ENCODE measurements around the gene RMC1.

The RMC1 gene

DNA sequence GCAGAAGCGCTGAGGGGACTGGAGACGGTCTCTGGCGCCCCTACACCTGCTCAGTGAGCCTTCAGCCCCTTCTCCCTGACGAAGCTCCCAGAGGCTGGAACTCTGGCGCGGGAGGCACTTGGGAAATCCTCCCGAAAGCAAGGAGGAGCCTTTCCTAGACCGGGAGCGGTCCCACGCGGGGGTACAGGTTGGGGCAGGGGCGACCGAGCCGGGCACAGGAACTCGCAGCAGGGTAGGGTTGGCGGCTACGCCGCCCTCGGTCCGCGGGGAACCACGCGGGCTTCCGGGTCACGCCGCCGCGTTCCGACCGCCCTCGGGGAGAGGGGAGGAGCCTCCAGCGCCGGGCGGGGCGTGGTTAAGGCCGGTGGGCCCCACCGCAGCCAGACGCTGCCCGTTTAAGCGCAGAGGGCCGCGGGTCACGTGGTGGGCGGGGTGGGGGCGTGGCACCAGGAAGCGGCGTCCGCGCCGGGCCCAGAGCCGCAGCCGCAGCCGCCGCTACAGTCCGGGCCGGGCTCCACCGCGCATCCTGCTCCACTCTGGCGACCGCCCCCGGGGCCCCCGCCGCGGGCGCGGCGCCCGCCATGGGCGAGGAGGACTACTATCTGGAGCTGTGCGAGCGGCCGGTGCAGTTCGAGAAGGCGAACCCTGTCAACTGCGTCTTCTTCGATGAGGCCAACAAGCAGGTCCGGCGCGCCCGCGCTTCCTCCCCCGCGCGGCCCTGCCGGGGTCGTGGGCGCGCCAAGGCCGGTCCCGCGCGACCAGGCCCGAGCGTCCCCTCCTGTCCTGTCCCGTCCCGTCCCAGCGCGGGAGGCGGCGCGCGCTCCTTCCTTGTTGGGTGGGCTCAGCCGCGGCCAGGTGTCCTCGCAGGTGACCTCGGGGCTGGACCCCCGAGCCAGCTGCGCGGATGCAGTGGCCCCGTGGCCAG is at the start of gene RMC1:
Gene RMC1, plus strand, starts transcription at position 474 of the 925 bp plus-strand sequence. Its CDS starts 108 bp downstream, at position 582.
- H3K27ac ChIP-seq: peak within 1 kb of the TSS; percentile 83
- POLR2A ChIA-PET (ENCODE audit: low non-redundant PET): interaction anchor here (0.7 kb wide), 1 partner anchor 16 kb away, joined by 3 read pairs; no protein-coding TSS in a partner anchor
- CTCF ChIA-PET: interaction anchor here (0.5 kb wide), 1 partner anchor 62 kb away, joined by 3 read pairs; no protein-coding TSS in a partner anchor
- TF ChIP-seq, protein P1, sequence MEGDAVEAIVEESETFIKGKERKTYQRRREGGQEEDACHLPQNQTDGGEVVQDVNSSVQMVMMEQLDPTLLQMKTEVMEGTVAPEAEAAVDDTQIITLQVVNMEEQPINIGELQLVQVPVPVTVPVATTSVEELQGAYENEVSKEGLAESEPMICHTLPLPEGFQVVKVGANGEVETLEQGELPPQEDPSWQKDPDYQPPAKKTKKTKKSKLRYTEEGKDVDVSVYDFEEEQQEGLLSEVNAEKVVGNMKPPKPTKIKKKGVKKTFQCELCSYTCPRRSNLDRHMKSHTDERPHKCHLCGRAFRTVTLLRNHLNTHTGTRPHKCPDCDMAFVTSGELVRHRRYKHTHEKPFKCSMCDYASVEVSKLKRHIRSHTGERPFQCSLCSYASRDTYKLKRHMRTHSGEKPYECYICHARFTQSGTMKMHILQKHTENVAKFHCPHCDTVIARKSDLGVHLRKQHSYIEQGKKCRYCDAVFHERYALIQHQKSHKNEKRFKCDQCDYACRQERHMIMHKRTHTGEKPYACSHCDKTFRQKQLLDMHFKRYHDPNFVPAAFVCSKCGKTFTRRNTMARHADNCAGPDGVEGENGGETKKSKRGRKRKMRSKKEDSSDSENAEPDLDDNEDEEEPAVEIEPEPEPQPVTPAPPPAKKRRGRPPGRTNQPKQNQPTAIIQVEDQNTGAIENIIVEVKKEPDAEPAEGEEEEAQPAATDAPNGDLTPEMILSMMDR (conservative IDR thresholded peaks at IDR 0.05; ENCODE audit: low read depth): no peak; the same call in 1 of the 2 replicates
- peak; percentile 87 for DNase-seq (ENCODE audit: low spot score)

DNA sequence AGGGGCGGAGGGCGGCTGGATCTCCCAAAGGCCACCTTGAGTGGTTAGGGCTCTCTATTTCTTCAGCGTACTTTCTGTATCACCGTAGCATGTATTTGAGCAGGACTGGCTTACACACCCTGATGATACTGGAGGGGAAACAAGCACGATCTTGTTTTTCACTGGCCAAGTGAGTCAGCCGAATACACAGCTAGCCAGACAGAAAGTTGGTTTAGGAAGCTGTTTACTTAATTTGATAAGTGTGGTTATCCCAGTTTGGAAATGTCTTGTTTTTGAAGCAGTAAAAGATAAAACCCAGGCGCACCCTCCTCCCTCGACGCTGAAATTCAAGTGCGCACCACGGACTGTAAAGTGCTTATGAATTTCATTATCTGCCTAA is 49.6 kb upstream of the RMC1 start:
- TF ChIP-seq, protein P1 (conservative IDR thresholded peaks at IDR 0.05; ENCODE audit: low read depth): no peak
- H3K27ac ChIP-seq: peak overlapping the region; percentile 100
- ChIA-PET POLR2A (ENCODE audit: low non-redundant PET) (no interaction called here), CTCF (interaction anchor here (0.6 kb wide), 1 partner anchor 335 kb away, joined by 3 read pairs; no protein-coding TSS in a partner anchor)
- DNase-seq (ENCODE audit: low spot score): peak; percentile 78

DNA sequence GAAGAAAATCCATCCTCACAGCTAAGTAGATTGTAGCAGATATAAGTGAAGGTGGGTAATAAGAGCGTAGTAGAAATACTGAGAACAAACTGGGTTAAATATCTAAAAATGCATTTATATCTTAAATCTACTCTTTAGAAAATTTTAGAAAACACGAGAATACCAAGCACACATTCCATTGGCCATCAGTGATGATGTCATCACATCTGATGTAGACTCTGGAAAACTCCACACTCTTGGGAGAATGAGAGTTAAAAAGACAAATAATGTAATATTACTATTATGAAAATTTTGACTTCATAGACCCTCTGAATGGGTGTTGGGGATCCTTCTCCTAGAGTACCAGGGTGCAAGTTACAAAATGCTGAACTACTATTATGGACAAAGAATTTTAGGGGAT is 46.5 kb upstream of the RMC1 start:
- DNase-seq (ENCODE audit: low spot score): no peak
- CTCF ChIA-PET: no interaction called here
- POLR2A ChIA-PET (ENCODE audit: low non-redundant PET): no interaction called here
- no peak overlapping the region for H3K27ac ChIP-seq
- TF ChIP-seq, protein P1 (conservative IDR thresholded peaks at IDR 0.05; ENCODE audit: low read depth): no peak

DNA sequence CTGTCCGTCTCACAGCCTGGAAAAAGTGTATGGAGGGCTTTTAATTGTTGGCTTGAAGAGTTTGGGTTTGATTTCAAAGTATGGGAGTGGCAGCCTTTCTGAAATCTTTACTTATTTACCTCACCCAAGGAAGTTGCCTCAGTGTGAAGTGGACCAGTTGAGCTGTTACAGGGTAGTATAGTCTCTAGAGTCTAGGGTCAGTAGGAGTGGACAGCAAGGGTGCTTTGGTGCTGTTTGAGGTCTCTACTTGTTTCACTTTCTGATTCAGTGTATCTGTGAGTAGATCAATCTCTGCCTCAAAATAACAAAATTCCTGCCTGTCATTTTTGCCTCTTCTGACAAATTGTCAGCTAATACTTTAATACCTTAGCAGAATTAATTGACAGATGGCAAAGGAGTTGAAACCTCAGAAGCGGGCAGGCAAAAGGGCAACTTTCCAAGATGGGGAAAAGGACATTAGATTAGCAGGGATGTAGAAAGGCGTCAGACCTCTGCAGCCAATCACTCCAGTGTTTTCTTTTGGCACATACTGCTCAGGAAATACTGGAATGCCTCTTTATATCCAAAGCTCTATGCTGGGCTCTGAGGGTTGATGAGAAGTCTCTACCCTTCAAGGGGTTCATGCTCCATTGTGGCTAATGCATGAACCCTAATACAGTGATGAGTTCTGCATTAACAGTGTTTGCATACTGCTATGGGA is 44.3 kb upstream of the RMC1 start:
- TF ChIP-seq, protein P1 (conservative IDR thresholded peaks at IDR 0.05; ENCODE audit: low read depth): no peak
- CTCF ChIA-PET: interaction anchor here (0.6 kb wide), 1 partner anchor 52 kb away, joined by 4 read pairs; no protein-coding TSS in a partner anchor
- no peak overlapping the region for H3K27ac ChIP-seq
- no peak for DNase-seq (ENCODE audit: low spot score)
- POLR2A ChIA-PET (ENCODE audit: low non-redundant PET): no interaction called here

DNA sequence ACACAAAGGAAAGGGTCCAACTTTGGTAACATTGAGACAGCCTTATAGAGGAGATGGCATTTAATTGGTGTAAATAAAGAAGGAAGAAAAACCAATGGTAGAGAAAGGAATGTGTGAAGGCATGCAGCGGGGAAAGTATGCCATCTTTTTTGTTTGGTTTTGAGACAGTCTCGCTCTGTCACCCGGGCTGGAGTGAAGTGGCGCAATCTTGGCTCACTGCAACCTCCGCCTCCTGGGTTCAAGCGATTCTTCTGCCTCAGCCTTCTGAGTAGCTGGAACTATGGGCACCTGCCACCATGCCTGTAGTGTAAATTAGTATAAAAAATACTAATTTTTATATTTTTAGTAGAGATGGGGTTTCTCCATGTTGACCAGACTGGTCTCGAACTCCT is 43.8 kb upstream of the RMC1 start:
- ChIA-PET CTCF (interaction anchor here (0.6 kb wide), 1 partner anchor 51 kb away, joined by 4 read pairs; no protein-coding TSS in a partner anchor), POLR2A (ENCODE audit: low non-redundant PET) (no interaction called here)
- no peak overlapping the region; the same call in 1 of the 2 replicates for H3K27ac ChIP-seq
- no peak for DNase-seq (ENCODE audit: low spot score)
- TF ChIP-seq, protein P1 (conservative IDR thresholded peaks at IDR 0.05; ENCODE audit: low read depth): no peak

Data from RWPE1 (cell line).